HL-60 (cell line): ENCODE measurements around the gene SDCBP2.

Experiments
- DNase-seq, 2 experiments: peaks; one replicate each; pipeline ENCODE4 v3.0.0-alpha.2; 2010 to 2020; ENCODE audit warnings: low read depth in 1 of 2, low spot score in 1 of 2
- H3K27ac ChIP-seq: fragments of 250-450 bp; sonication (Bioruptor Pico); replicated peaks from 2 replicates; pipeline ENCODE4 v1.5.1; 2020; ENCODE audit warnings: mild to moderate bottlenecking, moderate library complexity
- H3K27me3 ChIP-seq: fragments of 250-450 bp; sonication (Bioruptor Pico); 2 replicates; pipeline ENCODE4 v1.5.1; 2021; ENCODE audit warnings: mild to moderate bottlenecking, moderate library complexity; ENCODE audit not compliant: insufficient read depth, poor library complexity, severe bottlenecking
- H3K4me3 ChIP-seq: replicated peaks from 2 replicates; pipeline ENCODE4 v1.5.1; 2011; ENCODE audit warnings: mild to moderate bottlenecking, control low read depth, low read length; ENCODE audit not compliant: insufficient read depth
- GABPA ChIP-seq: IDR thresholded peaks from 2 replicates; pipeline ENCODE4 v1.6.1; 2012; ENCODE audit warnings: low read depth
- POLR2AphosphoS5 ChIP-seq: IDR thresholded peaks from 2 replicates; pipeline ENCODE4 v1.6.1; 2012; ENCODE audit warnings: low read depth
- SPI1 ChIP-seq: IDR thresholded peaks from 2 replicates; pipeline ENCODE4 v1.6.1; 2012; ENCODE audit warnings: low read depth, mild to moderate bottlenecking, borderline replicate concordance
- TF ChIP-seq, protein P1 (sequence below): IDR thresholded peaks from one replicate; pipeline ENCODE4 v1.5.1; 2011; ENCODE audit warnings: low read length, control low read depth, inconsistent platforms; ENCODE audit not compliant: insufficient read depth
- TF ChIP-seq, protein P2 (sequence below): IDR thresholded peaks from 2 replicates; pipeline ENCODE4 v1.6.1; 2012; ENCODE audit warnings: low read depth; ENCODE audit not compliant: insufficient replicate concordance

The SDCBP2 gene

GRCh38 chr20:1374246-1374645, 45.3 kb upstream of the SDCBP2 start:
- no peak overlapping the region for H3K4me3 ChIP-seq
- no peak for DNase-seq
- H3K27me3 ChIP-seq: no peaks in the 10 kb centered on the region
- TF ChIP-seq GABPA (no peak), SPI1 (no peak), POLR2AphosphoS5 (no peak)
- TF ChIP-seq, protein P1, sequence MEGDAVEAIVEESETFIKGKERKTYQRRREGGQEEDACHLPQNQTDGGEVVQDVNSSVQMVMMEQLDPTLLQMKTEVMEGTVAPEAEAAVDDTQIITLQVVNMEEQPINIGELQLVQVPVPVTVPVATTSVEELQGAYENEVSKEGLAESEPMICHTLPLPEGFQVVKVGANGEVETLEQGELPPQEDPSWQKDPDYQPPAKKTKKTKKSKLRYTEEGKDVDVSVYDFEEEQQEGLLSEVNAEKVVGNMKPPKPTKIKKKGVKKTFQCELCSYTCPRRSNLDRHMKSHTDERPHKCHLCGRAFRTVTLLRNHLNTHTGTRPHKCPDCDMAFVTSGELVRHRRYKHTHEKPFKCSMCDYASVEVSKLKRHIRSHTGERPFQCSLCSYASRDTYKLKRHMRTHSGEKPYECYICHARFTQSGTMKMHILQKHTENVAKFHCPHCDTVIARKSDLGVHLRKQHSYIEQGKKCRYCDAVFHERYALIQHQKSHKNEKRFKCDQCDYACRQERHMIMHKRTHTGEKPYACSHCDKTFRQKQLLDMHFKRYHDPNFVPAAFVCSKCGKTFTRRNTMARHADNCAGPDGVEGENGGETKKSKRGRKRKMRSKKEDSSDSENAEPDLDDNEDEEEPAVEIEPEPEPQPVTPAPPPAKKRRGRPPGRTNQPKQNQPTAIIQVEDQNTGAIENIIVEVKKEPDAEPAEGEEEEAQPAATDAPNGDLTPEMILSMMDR: no peak
- TF ChIP-seq, protein P2, sequence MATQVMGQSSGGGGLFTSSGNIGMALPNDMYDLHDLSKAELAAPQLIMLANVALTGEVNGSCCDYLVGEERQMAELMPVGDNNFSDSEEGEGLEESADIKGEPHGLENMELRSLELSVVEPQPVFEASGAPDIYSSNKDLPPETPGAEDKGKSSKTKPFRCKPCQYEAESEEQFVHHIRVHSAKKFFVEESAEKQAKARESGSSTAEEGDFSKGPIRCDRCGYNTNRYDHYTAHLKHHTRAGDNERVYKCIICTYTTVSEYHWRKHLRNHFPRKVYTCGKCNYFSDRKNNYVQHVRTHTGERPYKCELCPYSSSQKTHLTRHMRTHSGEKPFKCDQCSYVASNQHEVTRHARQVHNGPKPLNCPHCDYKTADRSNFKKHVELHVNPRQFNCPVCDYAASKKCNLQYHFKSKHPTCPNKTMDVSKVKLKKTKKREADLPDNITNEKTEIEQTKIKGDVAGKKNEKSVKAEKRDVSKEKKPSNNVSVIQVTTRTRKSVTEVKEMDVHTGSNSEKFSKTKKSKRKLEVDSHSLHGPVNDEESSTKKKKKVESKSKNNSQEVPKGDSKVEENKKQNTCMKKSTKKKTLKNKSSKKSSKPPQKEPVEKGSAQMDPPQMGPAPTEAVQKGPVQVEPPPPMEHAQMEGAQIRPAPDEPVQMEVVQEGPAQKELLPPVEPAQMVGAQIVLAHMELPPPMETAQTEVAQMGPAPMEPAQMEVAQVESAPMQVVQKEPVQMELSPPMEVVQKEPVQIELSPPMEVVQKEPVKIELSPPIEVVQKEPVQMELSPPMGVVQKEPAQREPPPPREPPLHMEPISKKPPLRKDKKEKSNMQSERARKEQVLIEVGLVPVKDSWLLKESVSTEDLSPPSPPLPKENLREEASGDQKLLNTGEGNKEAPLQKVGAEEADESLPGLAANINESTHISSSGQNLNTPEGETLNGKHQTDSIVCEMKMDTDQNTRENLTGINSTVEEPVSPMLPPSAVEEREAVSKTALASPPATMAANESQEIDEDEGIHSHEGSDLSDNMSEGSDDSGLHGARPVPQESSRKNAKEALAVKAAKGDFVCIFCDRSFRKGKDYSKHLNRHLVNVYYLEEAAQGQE: no peak
- no peak overlapping the region for H3K27ac ChIP-seq

DNA sequence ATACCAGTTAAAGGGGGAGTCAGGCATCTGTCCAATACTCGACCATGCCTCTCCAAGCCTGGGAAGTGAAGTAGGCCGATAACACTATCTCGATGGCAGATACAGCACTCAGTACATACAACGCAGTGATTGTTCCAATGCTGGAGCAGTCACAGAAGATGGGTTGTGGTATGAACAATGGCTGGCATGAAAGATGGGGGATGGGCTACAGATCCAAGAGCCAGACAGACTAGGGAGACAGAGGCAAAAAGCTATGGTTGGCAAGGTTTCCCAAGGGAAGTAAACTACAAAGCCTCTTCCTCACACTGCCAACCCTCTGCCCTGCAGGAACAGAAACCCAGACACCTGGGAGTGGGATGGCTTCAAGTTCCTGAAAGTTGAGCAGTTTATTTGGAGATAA, 44.7 kb upstream of the SDCBP2 start:
- TF ChIP-seq SPI1 (no peak), POLR2AphosphoS5 (no peak), GABPA (no peak)
- TF ChIP-seq, protein P1: no peak
- TF ChIP-seq, protein P2: no peak
- H3K27me3 ChIP-seq: no peaks in the 10 kb centered on the region
- H3K4me3 ChIP-seq: no peak overlapping the region
- H3K27ac ChIP-seq: no peak overlapping the region
- DNase-seq: no peak

DNA sequence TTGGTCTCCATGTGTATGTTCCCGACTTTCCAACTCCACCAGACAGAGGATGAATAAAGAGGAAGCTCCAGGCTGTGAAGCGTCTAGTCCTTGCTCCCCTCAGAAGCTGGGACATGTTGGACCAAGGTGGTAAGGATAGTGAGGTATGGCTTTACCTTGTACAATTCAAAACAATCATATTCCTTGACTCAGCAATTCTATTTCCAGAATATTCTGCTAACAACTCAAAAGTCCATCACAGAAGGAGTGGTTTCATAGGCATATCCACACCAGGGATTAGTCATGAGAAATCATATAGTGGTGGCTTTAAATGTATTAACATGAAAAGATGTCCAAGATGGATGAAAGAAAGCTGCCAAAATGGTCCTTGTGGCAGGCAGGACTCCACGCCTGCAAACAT, 44.1 kb upstream of the SDCBP2 start:
- no peak for DNase-seq
- Histone ChIP-seq H3K27me3 (no peaks in the 10 kb centered on the region), H3K4me3 (no peak overlapping the region), H3K27ac (no peak overlapping the region)
- TF ChIP-seq GABPA: no peak
- no peak for TF ChIP-seq SPI1
- no peak for TF ChIP-seq POLR2AphosphoS5
- TF ChIP-seq, protein P1: no peak
- TF ChIP-seq, protein P2: no peak
